ENCODE results near the gene NOC2L.

GRCh38 chr1:917466-918091, 41.5 kb downstream of the NOC2L start:
- no peak for TF ChIP-seq CTCF (IDR thresholded peaks at IDR 0.05 in 8 of 11, conservative IDR thresholded peaks at IDR 0.05 in 3 of 11)
- no peak for TF ChIP-seq POLR2A (IDR thresholded peaks at IDR 0.05)

All from spleen (tissue), 7 donors.